Gastroesophageal sphincter (tissue), 3 donors: ENCODE measurements around the gene ACADSB.

ENCODE experiments used
- EP300 ChIP-seq: sonication (generic); formaldehyde crosslinking; IDR thresholded peaks from one replicate; pipeline ENCODE4 v1.6.1; 2017; ENCODE audit warnings: antibody characterized with exemption, mild to moderate bottlenecking
- POLR2A ChIP-seq, 2 donors: fragments of 450-650 bp; IDR thresholded peaks; one replicate each; pipeline ENCODE4 v1.6.1; 2017; ENCODE audit warnings: antibody characterized with exemption in 2 of 2, mild to moderate bottlenecking in 2 of 2, moderate library complexity in 1 of 2
- POLR2AphosphoS5 ChIP-seq: sonication (generic); formaldehyde crosslinking; IDR thresholded peaks from one replicate; pipeline ENCODE4 v1.6.1; 2017; ENCODE audit warnings: antibody characterized with exemption
- TF ChIP-seq, protein P1 (sequence below), 4 experiments: fragments of 200-600 bp in 2 of 4; fragments of 450-650 bp in 2 of 4; sonication (generic) in 1 of 4; IDR thresholded peaks; one replicate each; pipeline ENCODE4 v1.5.1; 2017 to 2019; ENCODE audit warnings: antibody characterized with exemption in 4 of 4, mild to moderate bottlenecking in 2 of 4, moderate library complexity in 2 of 4

DNA sequence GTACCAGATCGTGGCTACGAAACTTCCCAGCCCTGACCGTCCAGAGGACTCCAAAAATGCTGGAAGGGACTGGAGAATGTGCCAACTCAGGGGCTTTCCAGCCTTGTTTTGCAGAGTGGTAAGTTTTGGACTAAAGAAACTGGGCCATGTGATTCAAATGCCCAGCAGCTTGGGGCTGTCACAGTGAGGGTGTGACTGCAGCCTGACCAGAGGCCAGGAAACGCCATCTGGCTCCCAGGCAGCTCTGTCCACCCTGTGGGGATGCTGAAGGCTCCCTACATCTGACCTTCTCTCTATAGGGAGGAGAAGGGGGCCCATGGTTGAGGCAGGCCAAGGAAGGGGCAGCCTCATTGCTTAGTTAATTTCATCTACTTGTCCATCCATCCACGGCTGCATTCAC is 65.4 kb downstream of the ACADSB start:
- TF ChIP-seq, protein P1, sequence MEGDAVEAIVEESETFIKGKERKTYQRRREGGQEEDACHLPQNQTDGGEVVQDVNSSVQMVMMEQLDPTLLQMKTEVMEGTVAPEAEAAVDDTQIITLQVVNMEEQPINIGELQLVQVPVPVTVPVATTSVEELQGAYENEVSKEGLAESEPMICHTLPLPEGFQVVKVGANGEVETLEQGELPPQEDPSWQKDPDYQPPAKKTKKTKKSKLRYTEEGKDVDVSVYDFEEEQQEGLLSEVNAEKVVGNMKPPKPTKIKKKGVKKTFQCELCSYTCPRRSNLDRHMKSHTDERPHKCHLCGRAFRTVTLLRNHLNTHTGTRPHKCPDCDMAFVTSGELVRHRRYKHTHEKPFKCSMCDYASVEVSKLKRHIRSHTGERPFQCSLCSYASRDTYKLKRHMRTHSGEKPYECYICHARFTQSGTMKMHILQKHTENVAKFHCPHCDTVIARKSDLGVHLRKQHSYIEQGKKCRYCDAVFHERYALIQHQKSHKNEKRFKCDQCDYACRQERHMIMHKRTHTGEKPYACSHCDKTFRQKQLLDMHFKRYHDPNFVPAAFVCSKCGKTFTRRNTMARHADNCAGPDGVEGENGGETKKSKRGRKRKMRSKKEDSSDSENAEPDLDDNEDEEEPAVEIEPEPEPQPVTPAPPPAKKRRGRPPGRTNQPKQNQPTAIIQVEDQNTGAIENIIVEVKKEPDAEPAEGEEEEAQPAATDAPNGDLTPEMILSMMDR (IDR thresholded peaks at IDR 0.05), result no peak
- TF ChIP-seq POLR2A (IDR thresholded peaks at IDR 0.05) (no peak), EP300 (no peak), POLR2AphosphoS5 (no peak)
